Smooth muscle cell (in vitro differentiated cells): ENCODE measurements around the gene CDKL1. TPM values are rescaled to one million over a fixed set of nuclear protein-coding genes. Genes with fewer than 3 reads are reported as not detected.
"Not testable (repeated sequence)": the region's sequence is repeated elsewhere in the genome, so short reads cannot be mapped to it uniquely, and the experiment has no call there.

Source experiments
- DNase-seq: peaks from one replicate; lab custom pipeline; 2025; ENCODE audit not compliant: unreplicated experiment; lab: John Stamatoyannopoulos, UW
- H2AFZ ChIP-seq: fragments of 200-600 bp; sonication (generic); 2 replicates; pipeline ENCODE4 v1.6.0; 2016; ENCODE audit warnings: antibody characterized with exemption, low read depth, mild to moderate bottlenecking
- H3F3A ChIP-seq: fragments of 200-600 bp; sonication (generic); 2 replicates; pipeline ENCODE4 v1.6.0; 2017; ENCODE audit warnings: antibody characterized with exemption, low read depth
- H3K27ac ChIP-seq: fragments of 200-600 bp; sonication (generic); 2 replicates; pipeline ENCODE4 v1.5.1; 2016; ENCODE audit warnings: low read depth, mild to moderate bottlenecking
- H3K27me3 ChIP-seq: fragments of 200-600 bp; sonication (generic); 2 replicates; pipeline ENCODE4 v1.6.1; 2016; ENCODE audit warnings: low read depth, mild to moderate bottlenecking
- H3K36me3 ChIP-seq: fragments of 200-600 bp; sonication (generic); 2 replicates; pipeline ENCODE4 v1.5.1; 2016; ENCODE audit warnings: low read depth
- H3K4me1 ChIP-seq: fragments of 200-600 bp; sonication (generic); 2 replicates; pipeline ENCODE4 v1.5.1; 2016; ENCODE audit warnings: low read depth
- H3K4me2 ChIP-seq: fragments of 200-600 bp; sonication (generic); 2 replicates; pipeline ENCODE4 v1.6.0; 2016; ENCODE audit warnings: mild to moderate bottlenecking
- H3K4me3 ChIP-seq: fragments of 200-600 bp; sonication (generic); 2 replicates; pipeline ENCODE4 v1.5.1; 2016; ENCODE audit warnings: mild to moderate bottlenecking
- H3K79me2 ChIP-seq: fragments of 200-600 bp; sonication (generic); 2 replicates; pipeline ENCODE4 v1.6.0; 2016; ENCODE audit warnings: low read depth, mild to moderate bottlenecking
- H3K9ac ChIP-seq: fragments of 200-600 bp; sonication (generic); 2 replicates; pipeline ENCODE4 v1.6.0; 2016; ENCODE audit warnings: low read depth
- H3K9me3 ChIP-seq: fragments of 200-600 bp; sonication (generic); replicated peaks from 2 replicates; pipeline ENCODE4 v1.5.1; 2016; ENCODE audit warnings: low read depth
- H4K20me1 ChIP-seq: fragments of 200-600 bp; sonication (generic); 2 replicates; pipeline ENCODE4 v1.6.0; 2016; ENCODE audit warnings: low read depth
- WGBS: methylation state at CpG from one replicate; pipeline ENCODE4 v1.1.7; 2016; ENCODE audit warnings: low lambda C conversion rate; 5-methylcytosine and 5-hydroxymethylcytosine counted together
- polyA plus RNA-seq: library from polyadenylated mRNA; unstranded; fragments of >200 nt; fragmentation: Nextera tagmentation; extraction: Ambion mirVana; gene quantifications from 2 replicates; pipeline ENCODE4 v1.2.1, GENCODE V29; 2016
- total RNA-seq: library from RNA; depleted of rRNA; stranded (reverse); fragments of >200 nt; gene quantifications from 2 replicates; pipeline ENCODE4 v1.2.3, GENCODE V29; 2014
- TF ChIP-seq, protein P1 (sequence below): fragments of 200-600 bp; sonication (generic); IDR thresholded peaks from 2 replicates; pipeline ENCODE4 v1.5.1; 2017; ENCODE audit warnings: borderline replicate concordance, mild to moderate bottlenecking, antibody characterized with exemption; ENCODE audit not compliant: insufficient read depth, poor library complexity, severe bottlenecking

The CDKL1 gene
- total and polyA plus RNA-seq, 2 experiments from 2014 or later, result 1.6 to 4.9 TPM

DNA sequence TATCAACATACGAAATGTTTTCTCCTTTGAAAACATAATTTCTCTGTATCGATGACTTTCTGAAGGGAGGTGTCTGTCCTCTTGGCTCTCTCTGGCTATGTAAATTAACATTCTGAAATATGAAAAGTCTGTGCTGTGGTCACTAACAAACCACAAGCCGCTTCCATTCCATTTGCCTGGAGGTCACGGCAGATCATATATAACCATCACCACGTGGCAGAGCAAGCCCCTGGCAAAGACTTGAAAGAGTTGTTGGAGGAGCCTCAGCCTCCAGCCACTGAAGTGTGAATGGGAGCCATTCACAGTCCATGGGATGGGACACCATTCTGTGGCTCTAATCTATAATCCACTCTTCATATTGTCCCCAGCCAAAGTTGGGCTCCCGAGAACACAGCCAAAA lies 39.6 kb downstream of the CDKL1 start:
- no peaks in the 10 kb centered on the region for H4K20me1 ChIP-seq
- H3K9ac ChIP-seq, result no peak overlapping the region
- TF ChIP-seq, protein P1, sequence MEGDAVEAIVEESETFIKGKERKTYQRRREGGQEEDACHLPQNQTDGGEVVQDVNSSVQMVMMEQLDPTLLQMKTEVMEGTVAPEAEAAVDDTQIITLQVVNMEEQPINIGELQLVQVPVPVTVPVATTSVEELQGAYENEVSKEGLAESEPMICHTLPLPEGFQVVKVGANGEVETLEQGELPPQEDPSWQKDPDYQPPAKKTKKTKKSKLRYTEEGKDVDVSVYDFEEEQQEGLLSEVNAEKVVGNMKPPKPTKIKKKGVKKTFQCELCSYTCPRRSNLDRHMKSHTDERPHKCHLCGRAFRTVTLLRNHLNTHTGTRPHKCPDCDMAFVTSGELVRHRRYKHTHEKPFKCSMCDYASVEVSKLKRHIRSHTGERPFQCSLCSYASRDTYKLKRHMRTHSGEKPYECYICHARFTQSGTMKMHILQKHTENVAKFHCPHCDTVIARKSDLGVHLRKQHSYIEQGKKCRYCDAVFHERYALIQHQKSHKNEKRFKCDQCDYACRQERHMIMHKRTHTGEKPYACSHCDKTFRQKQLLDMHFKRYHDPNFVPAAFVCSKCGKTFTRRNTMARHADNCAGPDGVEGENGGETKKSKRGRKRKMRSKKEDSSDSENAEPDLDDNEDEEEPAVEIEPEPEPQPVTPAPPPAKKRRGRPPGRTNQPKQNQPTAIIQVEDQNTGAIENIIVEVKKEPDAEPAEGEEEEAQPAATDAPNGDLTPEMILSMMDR, result no peak
- H3K79me2 ChIP-seq, result no peaks in the 10 kb centered on the region
- no peak overlapping the region for H3K4me3 ChIP-seq
- WGBS, result 88% methylated on average over 6 of the region's 6 CpGs
- no peaks in the 10 kb centered on the region for H3K36me3 ChIP-seq
- no peaks in the 10 kb centered on the region for H3F3A ChIP-seq
- H3K4me1 ChIP-seq, result peaks cover under 1% of the 10 kb centered on the region
- no peak overlapping the region for H2AFZ ChIP-seq
- H3K9me3 ChIP-seq, result no peaks in the 10 kb centered on the region
- H3K27ac ChIP-seq, result no peak overlapping the region
- no peaks in the 10 kb centered on the region for H3K27me3 ChIP-seq
- no peak overlapping the region for H3K4me2 ChIP-seq
- DNase-seq, result no peak

DNA sequence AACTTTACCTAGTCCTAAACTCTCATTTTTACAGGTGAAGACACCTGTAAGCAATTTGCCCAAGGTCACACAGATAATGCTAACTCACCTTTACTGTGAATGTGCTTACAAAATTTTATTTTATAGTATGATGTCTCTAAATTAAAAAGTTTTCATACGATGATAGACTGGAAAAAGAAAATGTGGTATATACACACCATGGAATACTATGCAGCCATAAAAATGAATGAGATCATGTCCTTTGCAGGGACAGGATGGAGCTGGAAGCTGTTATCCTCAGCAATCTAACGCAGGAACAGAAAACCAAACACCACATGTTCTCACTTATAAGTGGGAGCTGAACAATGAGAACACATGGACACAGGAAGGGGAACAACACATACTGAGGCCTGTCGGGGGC lies 40.4 kb downstream of the CDKL1 start:
- not testable (repeated sequence) for H3K27ac ChIP-seq, H4K20me1 ChIP-seq, H3K4me3 ChIP-seq, H3K27me3 ChIP-seq, H3F3A ChIP-seq, H2AFZ ChIP-seq, H3K9me3 ChIP-seq, DNase-seq, H3K4me2 ChIP-seq, H3K79me2 ChIP-seq, H3K4me1 ChIP-seq, H3K9ac ChIP-seq, H3K36me3 ChIP-seq
- 95% methylated on average over 3 of the region's 3 CpGs for WGBS

DNA sequence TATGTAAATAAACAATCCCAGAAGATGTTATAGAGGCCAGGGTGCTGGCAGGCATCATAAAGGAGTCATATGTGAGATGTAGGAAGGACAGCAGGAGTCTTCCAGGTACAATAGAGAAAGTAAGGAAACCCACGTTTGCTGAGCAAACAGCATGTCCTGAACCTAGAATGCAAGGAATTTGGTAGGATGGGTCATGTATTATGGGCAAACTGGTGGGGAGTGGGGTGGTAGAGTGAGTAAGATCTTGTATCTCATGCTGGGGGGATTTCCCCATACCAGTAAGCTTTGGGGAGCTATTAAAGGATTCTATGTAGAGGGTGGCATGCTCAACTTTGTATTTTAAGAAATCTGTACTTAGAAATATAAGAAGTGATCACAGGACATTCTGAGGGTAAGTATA lies 41.0 kb downstream of the CDKL1 start:
- no peaks in the 10 kb centered on the region for H4K20me1 ChIP-seq
- H3K9ac ChIP-seq, result no peak overlapping the region
- no peaks in the 10 kb centered on the region for H3K79me2 ChIP-seq
- H3K27ac ChIP-seq, result no peak overlapping the region
- no peaks in the 10 kb centered on the region for H3K9me3 ChIP-seq
- H3K36me3 ChIP-seq, result no peaks in the 10 kb centered on the region
- no peak overlapping the region for H3K4me2 ChIP-seq
- 91% methylated on average over 1 of the region's 1 CpG for WGBS
- no peaks in the 10 kb centered on the region for H3F3A ChIP-seq
- DNase-seq, result no peak
- H2AFZ ChIP-seq, result no peak overlapping the region
- TF ChIP-seq, protein P1, result no peak
- H3K4me1 ChIP-seq, result peaks cover 8% of the 10 kb centered on the region
- H3K27me3 ChIP-seq, result no peaks in the 10 kb centered on the region
- no peak overlapping the region for H3K4me3 ChIP-seq

DNA sequence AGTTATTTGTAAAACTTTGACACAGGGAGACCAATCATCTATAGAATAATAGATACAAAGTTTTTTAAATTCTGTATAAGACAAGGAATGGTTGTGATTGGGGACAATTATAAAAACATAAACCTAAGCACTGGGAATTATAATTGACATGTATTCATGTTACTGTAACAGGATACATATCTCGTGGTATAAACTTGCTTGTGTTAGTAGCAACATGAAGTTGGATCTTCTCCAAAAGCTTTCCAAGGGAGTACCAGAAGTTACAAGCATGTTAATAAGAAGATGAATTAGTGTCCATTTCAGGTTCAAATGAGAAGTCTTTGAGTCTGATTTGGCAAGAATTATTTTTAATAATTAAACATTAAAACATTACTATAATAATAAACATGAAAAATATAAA lies 42.2 kb downstream of the CDKL1 start:
- Histone ChIP-seq H3K27ac (no peak overlapping the region), H3K9me3 (no peaks in the 10 kb centered on the region), H3K4me2 (no peak overlapping the region), H3K79me2 (no peaks in the 10 kb centered on the region), H3K36me3 (no peaks in the 10 kb centered on the region), H3K4me3 (no peak overlapping the region), H3K27me3 (no peaks in the 10 kb centered on the region), H3K9ac (no peak overlapping the region), H3F3A (no peaks in the 10 kb centered on the region), H3K4me1 (peaks cover 8% of the 10 kb centered on the region), H2AFZ (no peak overlapping the region), H4K20me1 (no peaks in the 10 kb centered on the region)
- DNase-seq, result no peak
- TF ChIP-seq, protein P1, result no peak
- WGBS, result 79% methylated on average over 1 of the region's 1 CpG
